Measurements from ENCODE around the gene BTBD2. TPM values are rescaled to one million over a fixed set of nuclear protein-coding genes. Genes with fewer than 3 reads are reported as not detected.
A peak's percentile ranks its signal among the peaks of the same experiment; 100 is the strongest.

BTBD2 gene
- total RNA-seq, 2 experiments from 2014 or later = 37.4 to 52.7 TPM

DNA sequence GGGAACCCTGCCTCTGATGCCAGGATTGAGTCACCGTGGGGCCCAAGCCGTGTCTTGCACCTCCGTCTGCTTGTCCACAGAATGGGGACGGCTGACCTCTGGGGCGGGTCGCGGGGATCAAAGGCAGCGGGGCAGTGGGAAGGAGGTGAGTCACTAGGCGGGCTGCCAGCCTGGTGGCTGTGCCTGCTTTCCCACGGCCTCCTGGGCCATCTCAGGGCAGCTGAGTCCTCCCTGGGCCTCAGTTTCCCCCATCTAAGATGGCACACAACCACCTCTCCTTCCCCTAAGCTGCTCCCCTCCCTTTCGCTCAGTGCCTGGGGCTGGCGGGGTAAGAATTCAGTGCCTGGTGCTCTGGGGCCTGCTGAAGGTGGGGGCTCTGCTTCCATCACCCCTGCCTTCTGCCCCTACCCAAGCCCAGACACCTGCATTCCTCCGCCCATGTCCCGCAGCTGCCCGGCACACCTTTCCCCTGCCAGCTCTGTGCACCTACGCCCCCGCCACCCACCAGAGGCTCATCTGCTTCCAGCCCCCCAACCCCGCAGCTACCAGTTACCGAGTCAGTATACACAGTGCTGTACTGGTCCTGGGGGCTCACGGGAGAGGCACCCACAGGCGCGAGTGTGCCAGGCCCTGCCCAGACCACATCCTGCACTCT lies 32.1 kb upstream of the BTBD2 start:
- H3K4me1 Mint-ChIP-seq = peaks cover 47% of the 10 kb centered on the region
- no peak for ATAC-seq
- no peaks in the 10 kb centered on the region for H3K9me3 Mint-ChIP-seq (ENCODE audit: low read depth)
- no peak overlapping the region for H3K4me3 Mint-ChIP-seq
- DNase-seq = peak; percentile 43
- H3K27me3 Mint-ChIP-seq = no peaks in the 10 kb centered on the region
- peak overlapping the region; percentile 36 for H3K27ac Mint-ChIP-seq
- CTCF ChIA-PET = interaction anchor here (0.8 to 3.4 kb wide), 2 partner anchors 22 to 28 kb away, joined by 3 to 9 read pairs; no protein-coding TSS in a partner anchor
- H3K36me3 Mint-ChIP-seq = peaks cover 9% of the 10 kb centered on the region

DNA sequence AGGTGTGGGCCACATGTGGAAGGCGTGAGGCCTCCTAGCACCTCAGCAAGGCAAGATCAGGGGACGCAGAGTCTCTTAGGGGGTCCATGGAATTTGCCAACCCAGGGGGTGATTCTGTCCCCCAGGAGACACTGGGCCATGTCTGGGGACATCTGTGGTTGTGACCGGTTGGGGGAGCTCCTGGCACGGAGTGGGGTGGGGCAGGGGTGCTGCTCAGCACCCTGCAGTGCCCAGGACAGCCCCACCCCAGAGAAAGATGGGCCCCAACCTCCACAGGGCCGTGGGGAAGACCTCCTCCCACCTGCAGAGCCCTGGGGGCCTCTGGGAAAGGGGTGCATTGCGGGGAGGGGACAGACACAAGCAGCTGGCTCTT lies 31.5 kb upstream of the BTBD2 start:
- Mint-ChIP-seq H3K4me1 (peaks cover 46% of the 10 kb centered on the region), H3K36me3 (peaks cover 9% of the 10 kb centered on the region), H3K4me3 (no peak overlapping the region), H3K27ac (no peak overlapping the region), H3K9me3 (ENCODE audit: low read depth) (no peaks in the 10 kb centered on the region), H3K27me3 (no peaks in the 10 kb centered on the region)
- CTCF ChIA-PET = interaction anchor here (0.8 to 3.4 kb wide), 2 partner anchors 22 to 27 kb away, joined by 3 to 9 read pairs; no protein-coding TSS in a partner anchor
- ATAC-seq = no peak
- no peak for DNase-seq

DNA sequence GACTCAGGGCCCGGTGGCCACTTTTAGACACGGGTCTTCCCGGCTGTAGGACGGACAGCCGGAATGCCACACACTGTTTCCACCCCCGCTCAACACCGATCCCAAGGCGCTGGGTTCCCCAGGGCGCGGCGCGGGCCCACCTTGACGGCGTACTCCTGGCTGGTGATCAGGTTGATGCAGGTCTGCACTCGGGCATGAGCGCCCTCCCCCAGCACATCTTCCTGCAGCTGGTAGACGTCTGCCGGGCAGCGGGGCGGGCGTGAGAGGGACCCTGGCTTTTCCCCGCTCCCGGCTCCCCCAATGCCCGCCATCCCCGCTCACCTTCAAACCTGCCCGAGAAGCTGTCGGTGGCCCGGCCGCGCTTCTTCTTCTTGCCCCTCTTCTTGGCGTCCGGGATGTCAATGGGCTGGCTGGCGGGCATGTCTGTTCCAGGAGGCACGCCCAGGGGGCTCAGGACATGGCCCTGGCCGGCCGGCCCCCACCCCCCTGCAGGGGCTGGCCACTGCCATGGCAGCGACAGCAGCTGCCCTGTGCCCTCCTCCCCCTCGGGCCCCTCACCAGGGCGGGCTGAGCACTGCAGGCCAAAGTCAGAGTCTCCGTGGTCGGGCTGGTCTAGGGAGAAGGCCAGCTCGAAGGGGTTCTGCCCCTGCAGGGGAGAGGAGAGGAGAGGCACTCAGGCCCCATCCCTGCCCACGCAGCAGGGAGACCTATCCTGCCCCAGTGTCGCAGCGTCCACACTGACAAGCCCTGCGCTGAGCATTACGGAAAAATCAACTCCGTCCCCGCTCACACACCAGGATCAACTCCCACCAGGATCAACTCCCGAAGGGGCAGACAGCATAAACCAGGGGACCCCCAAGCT lies 30.8 kb upstream of the BTBD2 start:
- no peaks in the 10 kb centered on the region for H3K27me3 Mint-ChIP-seq
- CTCF ChIA-PET = interaction anchor here (0.9 kb wide), 1 partner anchor 10 kb away, joined by 3 read pairs; no protein-coding TSS in a partner anchor
- H3K4me3 Mint-ChIP-seq = no peak overlapping the region
- ATAC-seq = no peak
- no peak overlapping the region for H3K27ac Mint-ChIP-seq
- no peak for DNase-seq
- peaks cover 9% of the 10 kb centered on the region for H3K36me3 Mint-ChIP-seq
- no peaks in the 10 kb centered on the region for H3K9me3 Mint-ChIP-seq (ENCODE audit: low read depth)
- peaks cover 42% of the 10 kb centered on the region for H3K4me1 Mint-ChIP-seq

DNA sequence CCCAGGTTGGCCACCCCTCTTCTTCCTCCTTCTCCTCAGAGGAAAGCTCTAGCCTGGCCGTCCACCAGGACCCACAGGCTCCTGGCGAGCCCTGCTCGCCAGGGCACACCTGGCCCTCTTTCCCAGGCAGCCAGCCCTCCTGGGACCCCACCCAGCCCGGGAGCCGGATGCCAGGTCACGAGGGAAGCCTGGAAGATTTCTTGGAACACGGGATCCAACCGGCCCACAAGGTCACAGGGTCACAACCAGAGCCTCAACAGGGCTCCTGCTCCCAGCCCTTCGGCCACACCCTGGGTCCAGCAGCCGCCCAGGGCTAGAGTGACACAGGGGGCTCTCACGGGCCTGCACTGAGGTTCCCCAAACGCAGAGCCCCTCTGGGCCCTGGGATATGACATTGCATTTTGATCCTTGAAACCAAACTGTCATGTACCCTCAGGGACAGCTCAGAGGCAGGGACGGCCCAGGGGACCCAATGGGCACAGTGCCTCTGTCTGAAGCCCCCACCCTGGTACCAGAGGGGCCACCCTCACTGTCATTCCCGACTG lies 30.1 kb upstream of the BTBD2 start:
- Mint-ChIP-seq H3K9me3 (ENCODE audit: low read depth) (no peaks in the 10 kb centered on the region), H3K4me1 (peaks cover 46% of the 10 kb centered on the region), H3K27me3 (no peaks in the 10 kb centered on the region), H3K36me3 (peaks cover 11% of the 10 kb centered on the region), H3K27ac (no peak overlapping the region), H3K4me3 (no peak overlapping the region)
- CTCF ChIA-PET = interaction anchor here (0.9 kb wide), 1 partner anchor 11 kb away, joined by 3 read pairs; no protein-coding TSS in a partner anchor
- DNase-seq (peak; percentile 41), ATAC-seq (no peak)

DNA sequence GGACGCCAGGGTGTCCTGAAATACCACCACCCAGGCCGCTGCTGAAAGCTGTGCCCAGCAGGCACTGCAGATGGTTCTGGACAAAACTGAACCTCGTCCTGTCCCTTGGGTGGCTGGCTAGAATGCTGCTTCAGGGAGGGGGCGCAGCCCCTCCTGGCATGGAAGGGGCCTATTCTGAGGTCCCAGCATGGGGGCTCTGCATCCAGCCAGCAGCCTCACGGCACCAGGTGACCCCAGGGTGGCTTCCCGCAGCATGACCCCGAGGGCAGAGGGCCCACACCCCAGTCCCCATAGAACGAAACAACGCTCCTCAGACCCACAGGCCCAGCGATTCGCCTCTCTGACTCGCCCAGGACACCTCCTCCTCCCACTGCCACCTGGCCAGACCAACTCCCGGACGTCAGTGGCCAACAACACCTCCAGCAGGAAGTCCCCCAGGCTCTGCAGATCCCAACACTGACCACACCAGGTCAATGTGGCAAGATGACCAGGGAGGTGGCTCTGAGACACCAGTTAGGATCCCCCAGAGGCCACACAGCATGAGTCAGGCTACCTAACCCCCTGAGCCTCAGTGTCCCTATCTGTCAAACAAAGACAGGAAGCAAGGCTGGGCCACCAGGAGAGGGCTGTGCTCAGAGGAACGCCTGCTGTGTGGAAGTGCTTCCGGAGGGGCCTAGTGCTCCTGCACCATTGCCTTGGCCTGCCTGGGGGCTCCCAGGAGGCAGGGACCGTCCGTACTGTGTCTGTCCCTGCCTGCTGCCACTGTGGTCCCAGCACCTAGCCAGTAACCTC lies 29.4 kb upstream of the BTBD2 start:
- peaks cover 46% of the 10 kb centered on the region for H3K4me1 Mint-ChIP-seq
- DNase-seq = peak; percentile 41
- peaks cover 12% of the 10 kb centered on the region for H3K36me3 Mint-ChIP-seq
- H3K4me3 Mint-ChIP-seq = no peak overlapping the region
- no peaks in the 10 kb centered on the region for H3K27me3 Mint-ChIP-seq
- H3K9me3 Mint-ChIP-seq (ENCODE audit: low read depth) = no peaks in the 10 kb centered on the region
- no peak for ATAC-seq
- H3K27ac Mint-ChIP-seq = peak overlapping the region; percentile 49
- CTCF ChIA-PET = no interaction called here

DNA sequence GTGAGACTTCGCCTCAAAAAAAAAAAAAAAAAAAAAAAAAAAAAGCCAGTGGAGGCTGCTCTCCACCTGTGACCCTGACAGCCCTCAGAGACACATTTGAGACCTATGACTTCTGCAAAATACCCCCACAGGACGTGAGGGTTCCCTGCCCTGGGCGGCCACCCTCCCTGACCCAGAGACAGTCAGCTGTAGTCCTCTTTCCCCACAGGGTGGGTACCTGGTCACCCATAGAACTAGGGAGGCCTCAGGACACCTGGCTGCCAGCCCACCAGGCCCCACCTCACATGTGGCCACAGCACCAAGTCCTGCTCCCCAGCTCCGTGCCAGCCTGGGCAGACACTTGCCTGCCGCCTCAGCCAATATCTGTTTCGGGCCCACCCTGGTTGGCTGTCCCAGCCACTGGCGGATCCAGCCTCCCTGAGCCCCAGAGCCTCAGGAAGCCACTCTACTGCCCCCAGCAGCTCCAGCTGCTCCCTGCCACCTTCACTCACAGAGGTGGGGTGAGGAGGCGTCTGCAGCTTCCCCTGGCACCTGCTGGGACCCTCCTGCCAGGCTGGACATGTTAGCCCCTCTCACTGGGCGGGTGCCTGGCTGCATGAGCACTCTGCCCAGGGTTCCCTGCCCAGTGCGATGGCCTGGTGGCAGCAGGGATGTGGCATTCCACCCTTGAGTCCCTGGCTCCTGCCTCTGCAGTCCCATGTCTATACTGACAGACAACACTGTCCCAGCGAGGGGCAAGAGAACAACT lies 28.6 kb upstream of the BTBD2 start:
- Mint-ChIP-seq H3K27me3 (no peaks in the 10 kb centered on the region), H3K4me1 (peaks cover 41% of the 10 kb centered on the region), H3K36me3 (peaks cover 9% of the 10 kb centered on the region), H3K9me3 (ENCODE audit: low read depth) (no peaks in the 10 kb centered on the region), H3K4me3 (no peak overlapping the region), H3K27ac (peak overlapping the region; percentile 57)
- CTCF ChIA-PET = interaction anchor here (1.3 to 3.4 kb wide), 5 partner anchors 8 to 146 kb away, joined by 4 to 16 read pairs (median 8); partner anchors contain the start of gene MKNK2
- ATAC-seq = no peak
- peak; percentile 43 for DNase-seq

DNA sequence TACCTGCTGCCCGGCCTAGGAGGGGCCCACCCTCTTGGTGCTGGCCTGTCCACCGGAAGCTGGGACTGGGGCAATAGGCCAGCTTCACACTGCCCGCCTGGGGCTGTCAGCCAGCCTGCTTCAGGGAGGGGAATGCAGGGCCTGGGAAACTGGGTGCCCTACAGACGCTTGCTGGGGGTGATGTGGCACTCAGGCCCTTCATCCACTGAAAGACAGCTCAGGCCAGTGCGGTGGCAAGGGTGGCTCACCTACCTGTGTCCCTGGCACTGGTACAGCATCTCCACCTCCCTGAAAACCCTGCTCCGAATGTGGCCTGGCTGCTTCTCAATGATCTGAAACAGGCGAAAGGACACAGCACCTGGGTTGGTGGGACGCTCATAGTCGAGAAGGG lies 27.7 kb upstream of the BTBD2 start:
- Mint-ChIP-seq H3K36me3 (peaks cover 9% of the 10 kb centered on the region), H3K9me3 (ENCODE audit: low read depth) (no peaks in the 10 kb centered on the region), H3K4me3 (no peak overlapping the region), H3K27me3 (no peaks in the 10 kb centered on the region), H3K4me1 (peaks cover 33% of the 10 kb centered on the region), H3K27ac (peak overlapping the region; percentile 85)
- CTCF ChIA-PET = interaction anchor here (0.6 to 3.4 kb wide), 8 partner anchors 9 to 215 kb away, joined by 3 to 16 read pairs (median 7); partner anchors contain the start of gene MKNK2
- peak; percentile 47 for DNase-seq
- no peak for ATAC-seq

DNA sequence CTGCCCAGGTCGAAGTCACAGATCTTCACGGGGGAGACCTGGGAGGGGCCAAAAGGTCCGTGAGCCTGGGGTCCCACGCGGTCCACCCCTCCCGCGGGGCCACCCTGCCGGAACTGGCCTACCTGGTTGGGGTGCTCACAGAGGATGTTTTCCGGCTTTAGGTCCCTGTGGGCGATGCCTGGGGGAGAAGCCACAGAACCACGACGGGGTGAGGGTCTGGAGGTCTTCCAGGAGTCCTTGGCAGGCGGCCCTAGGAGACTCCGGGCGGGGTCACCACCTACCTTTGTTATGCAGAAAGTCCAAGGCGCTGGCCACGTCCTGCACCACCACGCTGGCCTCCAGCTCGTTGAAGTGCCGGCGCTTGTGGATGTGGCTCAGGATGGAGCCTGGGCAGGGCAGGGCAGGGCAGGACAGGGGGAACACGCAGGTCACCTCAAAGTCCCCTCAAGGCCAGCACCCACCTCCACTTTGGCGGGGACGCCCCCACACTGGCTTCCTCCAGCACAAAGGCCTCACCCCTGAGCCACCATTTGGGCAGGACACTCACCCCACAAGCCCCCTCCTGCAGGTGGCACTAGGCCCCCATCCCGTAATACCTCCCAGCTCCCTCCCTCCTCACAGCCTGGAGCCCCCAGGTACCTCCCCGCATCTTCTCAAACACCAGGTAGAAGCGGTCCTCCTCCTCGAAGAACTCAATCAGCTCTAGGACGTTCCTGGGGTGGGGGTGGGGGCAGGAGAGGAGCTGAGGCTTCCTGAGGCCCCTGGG lies 27.2 kb upstream of the BTBD2 start:
- Mint-ChIP-seq H3K9me3 (ENCODE audit: low read depth) (no peaks in the 10 kb centered on the region), H3K27me3 (no peaks in the 10 kb centered on the region), H3K4me3 (peak overlapping the region; percentile 48), H3K36me3 (peaks cover 9% of the 10 kb centered on the region), H3K27ac (peak overlapping the region; percentile 85), H3K4me1 (peaks cover 30% of the 10 kb centered on the region)
- CTCF ChIA-PET = interaction anchor here (0.6 to 3.4 kb wide), 15 partner anchors 8 to 216 kb away, joined by 3 to 16 read pairs (median 4); partner anchors contain the start of gene MKNK2
- ATAC-seq (no peak), DNase-seq (no peak)

DNA sequence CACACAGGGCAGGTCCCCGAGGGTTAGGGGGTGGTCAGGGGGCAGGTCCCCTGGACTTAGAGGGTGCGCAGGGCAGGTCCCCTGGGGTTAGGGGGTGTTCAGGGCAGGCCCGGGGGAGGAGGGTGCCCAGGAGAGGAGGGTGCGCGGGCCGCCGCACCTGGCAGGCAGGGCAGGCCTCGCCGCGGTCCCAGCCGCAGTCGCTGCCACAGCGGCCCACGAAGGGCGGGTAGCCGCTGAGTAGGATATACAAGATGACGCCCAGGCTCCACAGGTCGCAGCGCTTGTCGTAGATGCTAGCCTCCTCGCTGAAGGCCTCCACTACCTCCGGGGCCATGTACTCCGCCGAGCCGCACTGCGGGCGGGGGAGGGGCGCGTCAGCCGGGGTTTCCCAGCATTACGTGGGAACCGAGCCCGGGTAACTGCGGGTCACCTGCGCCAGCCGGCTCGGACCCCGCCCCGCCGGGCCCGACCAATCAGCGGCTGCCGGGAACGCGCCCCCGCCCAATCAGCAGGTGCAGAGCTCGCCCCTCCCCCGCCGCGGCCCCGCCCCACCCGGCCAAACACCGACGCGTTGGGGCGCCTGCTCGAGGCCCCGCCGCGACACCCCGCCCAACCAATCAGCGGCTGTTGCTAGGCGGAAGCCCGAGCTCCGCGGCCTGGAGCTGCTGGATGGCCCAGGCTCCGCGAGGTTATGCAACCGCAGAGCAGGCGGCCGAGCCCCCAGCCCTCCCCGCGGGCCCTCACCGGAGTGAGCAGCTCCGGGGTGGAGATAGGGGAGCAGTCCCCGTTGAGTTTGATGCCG lies 26.4 kb upstream of the BTBD2 start:
- CTCF ChIA-PET = interaction anchor here (0.6 to 3.4 kb wide), 12 partner anchors 7 to 112 kb away, joined by 3 to 16 read pairs (median 4); partner anchors contain the start of genes MKNK2 and MOB3A

DNA sequence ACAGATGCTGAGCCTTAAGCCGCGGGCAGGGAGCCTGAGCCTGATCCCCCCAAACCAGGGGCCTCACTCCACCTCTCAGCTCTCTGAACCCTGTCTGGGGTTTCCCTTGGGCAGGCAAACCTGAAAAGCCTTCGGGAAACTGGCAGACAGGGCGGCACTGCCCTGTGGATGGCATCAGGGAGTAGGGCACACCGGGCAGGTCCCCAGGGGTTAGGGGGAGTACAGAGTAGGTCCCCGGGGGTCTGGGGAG lies 25.8 kb upstream of the BTBD2 start:
- H3K4me3 Mint-ChIP-seq = peak overlapping the region; percentile 38
- no peak for DNase-seq
- H3K9me3 Mint-ChIP-seq (ENCODE audit: low read depth) = no peaks in the 10 kb centered on the region
- ATAC-seq = no peak
- H3K36me3 Mint-ChIP-seq = peaks cover 9% of the 10 kb centered on the region
- H3K27me3 Mint-ChIP-seq = no peaks in the 10 kb centered on the region
- CTCF ChIA-PET = interaction anchor here (1.2 to 3.4 kb wide), 3 partner anchors 11 to 50 kb away, joined by 3 to 16 read pairs (median 8); partner anchors contain the start of gene MKNK2
- peaks cover 26% of the 10 kb centered on the region for H3K4me1 Mint-ChIP-seq
- H3K27ac Mint-ChIP-seq = peak overlapping the region; percentile 80

More for the DNA sequence above, 26.4 kb upstream of the BTBD2 start:
- Mint-ChIP-seq H3K4me3 (peak overlapping the region; percentile 48), H3K27me3 (no peaks in the 10 kb centered on the region), H3K9me3 (ENCODE audit: low read depth) (no peaks in the 10 kb centered on the region), H3K4me1 (peaks cover 27% of the 10 kb centered on the region), H3K36me3 (peaks cover 9% of the 10 kb centered on the region), H3K27ac (peak overlapping the region; percentile 85)
- ATAC-seq (peak; percentile 87), DNase-seq (peak; percentile 99)

Measured in activated CD8-positive, alpha-beta memory T cell treated with anti-CD3 and anti-CD28 coated beads, Interleukin-2, amount 10 ng/mL, durations not matched to agents 7 days and 5 days (primary cell).